Stimulated activated CD8-positive, alpha-beta memory T cell treated with anti-CD3 and anti-CD28 coated beads, Interleukin-7, amount 100 ng/mL, for 48 hours (primary cell): Measurements from ENCODE around the gene ARL13B.
"Not testable (repeated sequence)": the region's sequence is repeated elsewhere in the genome, so short reads cannot be mapped to it uniquely, and the experiment has no call there.

Source experiments
- DNase-seq, 2 donors: peaks; one replicate each; pipeline ENCODE4 v3.0.0-alpha.2; 2020; ENCODE audit warnings: low read depth in 1 of 2; ENCODE audit errors: extremely low read depth in 1 of 2

The ARL13B gene

DNA sequence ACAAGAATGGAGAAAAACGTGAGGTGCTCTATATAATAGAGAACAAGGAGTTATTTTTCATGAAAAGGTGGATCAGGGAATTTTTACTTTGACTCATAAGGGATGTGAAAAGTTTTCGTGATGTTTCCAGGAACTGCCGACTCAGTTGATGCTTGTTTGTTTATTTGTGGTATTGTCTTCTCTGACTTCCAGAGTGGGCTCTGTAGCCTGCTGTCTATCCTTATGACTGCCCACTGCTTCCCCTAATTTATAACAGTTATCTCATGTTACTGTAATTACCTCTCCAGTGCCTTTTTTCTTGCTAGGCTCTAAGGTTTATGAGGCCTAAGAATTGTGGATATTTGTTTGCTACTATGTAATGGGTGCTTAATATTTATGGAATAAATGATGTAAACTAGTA, 12.3 kb downstream of the ARL13B start:
- DNase-seq = no peak

DNA sequence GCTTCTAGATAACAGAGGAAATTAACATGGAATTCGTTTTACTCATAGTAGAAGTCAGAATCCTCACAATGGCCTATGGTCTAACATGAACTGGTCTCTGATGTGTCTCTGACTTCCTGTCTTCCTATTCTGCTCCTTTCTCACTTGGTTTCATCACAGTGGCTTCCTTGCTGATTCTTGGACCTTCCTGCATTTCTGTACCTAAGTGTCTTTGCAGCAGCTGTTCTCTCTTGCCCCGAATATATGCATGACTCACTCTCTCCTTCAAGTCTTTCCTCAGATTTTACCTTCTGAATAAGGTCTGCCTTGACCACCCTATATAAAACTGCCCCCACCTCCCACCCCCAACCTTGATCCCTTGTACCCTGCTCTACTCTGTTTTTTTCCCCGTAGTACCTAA, 14.1 kb downstream of the ARL13B start:
- DNase-seq = no peak

DNA sequence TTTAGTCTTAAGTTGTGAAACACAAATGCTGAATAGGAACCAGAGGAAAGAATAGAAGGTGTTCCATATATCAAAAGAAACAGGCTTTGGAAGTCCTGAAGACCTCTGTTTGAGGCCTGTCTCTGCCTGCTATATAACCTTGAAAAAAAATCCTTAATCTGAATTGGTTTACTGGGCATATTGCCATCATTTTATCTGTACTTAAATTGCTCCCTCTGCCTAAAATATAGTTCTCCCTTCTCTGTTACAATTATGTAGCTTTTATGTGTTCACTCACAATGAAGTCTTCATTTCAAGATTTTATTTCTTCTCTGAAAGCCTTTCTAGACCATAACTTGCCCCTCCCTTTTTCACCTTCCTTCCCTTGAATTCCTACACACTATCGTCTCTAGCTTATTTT, 21.2 kb downstream of the ARL13B start:
- no peak for DNase-seq

DNA sequence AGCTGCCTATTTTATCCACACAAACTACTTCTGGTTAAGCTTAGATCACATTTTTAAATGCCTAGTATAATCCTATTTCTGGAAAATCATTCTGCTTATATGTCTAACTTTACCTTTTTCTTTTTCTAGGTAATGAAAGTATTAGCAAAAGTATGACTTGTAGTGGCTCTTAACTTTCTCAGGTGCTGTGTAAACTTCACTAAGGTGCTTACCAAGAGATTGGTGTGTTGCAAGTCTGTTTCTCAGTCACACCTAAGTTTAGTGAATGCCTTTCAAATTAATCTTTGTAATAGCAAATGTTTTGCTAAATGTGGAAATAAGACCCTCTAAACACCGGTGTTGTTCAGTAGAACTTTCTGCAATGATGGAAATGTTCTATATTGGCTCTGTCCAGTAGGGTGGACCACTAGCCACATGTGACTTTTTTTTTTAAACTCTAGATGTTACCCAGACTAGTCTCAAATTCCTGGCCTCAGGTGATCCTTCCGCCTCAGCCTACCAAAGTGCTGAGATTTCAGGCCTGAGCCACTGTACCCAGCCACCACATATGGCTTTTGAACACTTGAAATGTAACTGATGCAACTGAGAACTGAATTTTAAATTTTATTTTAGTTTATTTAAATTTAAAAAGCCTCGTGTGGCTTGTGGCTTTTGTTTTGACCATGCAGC, 22.0 kb downstream of the ARL13B start:
- no peak for DNase-seq

DNA sequence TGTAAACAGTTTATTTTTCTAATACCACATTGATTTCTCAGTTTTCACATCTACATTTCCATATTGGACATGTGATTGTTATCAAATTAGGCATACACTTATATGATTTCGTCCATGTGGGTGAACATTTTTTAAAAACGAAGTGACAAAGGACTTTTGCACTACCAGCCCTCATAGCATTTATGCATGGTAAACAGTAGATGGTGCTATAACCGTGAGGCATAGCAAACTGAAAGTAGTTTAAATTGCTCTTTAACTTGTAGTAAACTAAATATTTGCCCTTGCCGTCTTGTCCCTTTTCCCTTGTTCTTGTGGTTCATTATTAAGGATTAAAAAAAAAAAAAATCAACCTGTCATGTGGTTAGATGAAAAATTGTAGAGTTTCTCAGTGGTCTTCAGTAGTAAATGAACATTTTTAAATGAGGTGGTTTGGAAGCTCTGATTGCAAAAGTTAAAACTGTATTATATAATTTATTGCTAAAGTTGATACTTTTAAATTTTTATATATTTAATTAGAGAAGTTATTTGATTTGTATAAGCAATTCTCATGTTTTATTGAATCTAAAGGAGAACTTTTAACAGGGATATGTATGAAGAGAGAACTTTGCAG, 24.5 kb downstream of the ARL13B start:
- DNase-seq = no peak

DNA sequence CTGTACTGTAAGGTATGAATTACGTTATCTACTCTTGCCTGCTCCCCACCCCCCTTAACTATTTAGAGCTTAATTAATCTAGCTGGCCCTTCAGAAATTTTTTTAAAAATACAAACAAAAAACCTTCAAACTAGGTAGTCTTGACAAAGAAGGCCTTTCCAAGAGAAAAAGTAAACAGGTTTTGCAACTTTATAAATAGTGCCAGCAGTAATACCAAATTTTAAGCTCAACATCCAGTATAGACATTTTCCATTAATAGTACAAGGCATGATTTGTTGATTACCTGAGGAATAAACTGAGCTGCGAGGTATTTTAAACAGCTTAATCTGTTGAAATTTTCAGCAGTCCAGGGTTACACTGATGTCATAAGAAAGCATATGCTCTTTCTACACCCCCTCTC, 28.3 kb downstream of the ARL13B start:
- no peak for DNase-seq

DNA sequence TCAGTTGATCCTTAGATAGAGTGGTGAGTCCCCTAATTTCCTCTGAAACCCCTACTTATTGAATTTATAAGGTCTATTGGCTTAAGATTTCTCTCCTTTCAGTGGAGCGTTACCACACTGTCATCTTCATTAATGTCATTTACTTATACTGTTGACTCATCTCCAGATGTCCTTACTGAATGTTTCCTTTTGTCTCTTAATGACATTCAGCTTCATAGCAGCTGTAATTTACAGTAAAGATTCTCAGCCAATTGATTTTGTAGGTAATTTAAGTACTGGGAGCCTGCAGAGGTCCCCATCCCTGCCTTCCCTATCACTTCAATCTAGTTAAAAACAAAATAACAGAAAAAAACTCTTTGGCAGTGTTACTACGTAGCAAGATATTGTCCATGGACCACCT, 29.7 kb downstream of the ARL13B start:
- DNase-seq = no peak

DNA sequence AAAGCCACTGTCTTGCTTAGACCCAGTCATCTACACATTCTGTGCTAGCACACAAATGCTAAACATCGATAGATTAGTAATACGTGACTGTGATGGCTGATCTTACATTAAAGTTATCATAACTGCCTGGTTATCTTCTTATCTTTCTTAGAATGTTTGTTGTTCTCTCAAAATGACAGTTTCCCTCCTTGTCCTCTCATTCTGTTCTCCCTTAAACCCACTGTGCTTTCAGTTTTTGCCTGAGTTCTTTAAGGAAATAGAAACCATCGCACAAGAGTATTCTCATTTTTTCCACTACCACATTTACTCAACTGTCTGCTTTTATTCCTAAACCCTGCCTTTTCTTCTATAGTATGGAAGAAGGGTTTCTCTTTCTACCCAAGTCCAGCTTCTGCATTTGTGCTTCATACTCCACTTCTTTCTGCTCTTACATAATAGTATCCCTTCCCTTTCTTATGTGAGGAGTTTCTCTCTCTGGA, 31.3 kb downstream of the ARL13B start:
- no peak for DNase-seq

DNA sequence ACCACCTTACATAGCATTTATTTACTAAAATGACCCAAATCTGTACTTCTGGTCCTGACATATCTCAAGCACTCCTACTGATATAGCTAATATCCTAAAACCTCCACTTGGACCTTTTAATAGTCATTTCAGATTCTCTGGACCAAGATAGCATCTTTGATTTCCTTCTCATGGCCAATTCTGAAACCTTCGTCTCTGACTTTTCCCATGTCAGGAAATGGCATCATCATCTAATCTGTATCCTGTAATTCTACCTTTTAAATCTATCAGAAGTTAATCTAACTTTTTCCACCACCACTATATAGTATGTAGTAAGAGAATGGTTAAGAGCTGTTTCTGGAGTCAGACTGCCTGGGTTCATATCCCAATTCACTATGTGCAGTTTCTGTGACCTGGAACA, 32.2 kb downstream of the ARL13B start:
- DNase-seq = no peak

DNA sequence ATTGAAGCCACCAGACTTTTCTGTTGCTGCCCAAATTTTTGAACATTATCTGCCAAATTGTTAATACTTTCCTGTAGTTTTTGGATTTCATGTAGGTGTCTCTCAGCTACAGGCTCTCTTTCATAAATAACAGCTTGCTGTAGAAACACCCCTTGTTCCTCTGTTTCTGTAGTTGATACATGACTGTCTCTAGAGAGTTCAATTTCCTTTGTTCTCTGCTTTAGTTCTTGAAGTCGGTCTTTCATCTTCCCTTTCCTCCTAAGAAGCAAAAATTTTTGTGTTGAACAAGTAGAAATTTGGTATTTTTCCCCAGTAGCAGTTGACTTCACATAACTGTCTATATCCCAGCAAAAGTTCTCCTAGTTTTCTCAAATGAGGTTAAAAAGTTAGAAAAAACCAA, 35.1 kb downstream of the ARL13B start:
- no peak for DNase-seq

DNA sequence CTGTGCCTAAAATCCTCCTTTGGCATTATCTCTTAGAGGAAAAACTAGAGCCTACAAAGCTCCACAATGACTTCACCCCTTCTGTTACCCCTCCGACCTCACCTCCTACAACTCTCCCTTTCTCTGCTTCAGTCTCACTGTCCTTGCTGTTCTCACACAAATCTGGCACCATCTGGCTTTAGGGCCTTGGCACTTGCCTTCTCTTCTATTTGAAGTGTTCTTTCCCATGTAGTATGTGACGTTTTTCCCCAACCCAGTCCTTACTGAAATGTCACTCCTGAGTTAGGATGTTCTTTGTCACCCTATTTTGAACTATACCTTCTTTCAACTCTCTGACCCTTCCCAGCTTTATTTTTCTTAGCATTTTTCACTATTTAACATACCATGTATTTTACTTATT, 39.7 kb downstream of the ARL13B start:
- no peak for DNase-seq

DNA sequence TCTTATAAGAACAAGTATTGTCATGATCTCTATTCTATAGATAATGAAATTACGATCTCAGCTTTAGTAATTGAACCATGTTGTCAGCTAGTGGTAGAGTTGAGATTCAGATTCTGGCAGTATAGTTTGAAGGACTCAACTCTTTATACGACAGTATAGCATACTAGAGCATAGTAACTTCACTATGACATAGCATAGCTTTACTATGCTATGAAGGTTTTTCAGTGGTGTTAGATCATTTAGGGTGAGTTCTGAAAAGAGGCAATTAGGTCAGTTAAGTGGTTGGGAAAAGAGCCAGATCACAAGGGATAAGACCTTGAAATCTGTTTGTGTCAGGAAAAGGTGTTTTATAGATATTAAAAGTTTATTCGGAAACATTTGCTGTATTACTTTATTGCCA, 40.3 kb downstream of the ARL13B start:
- DNase-seq = no peak

DNA sequence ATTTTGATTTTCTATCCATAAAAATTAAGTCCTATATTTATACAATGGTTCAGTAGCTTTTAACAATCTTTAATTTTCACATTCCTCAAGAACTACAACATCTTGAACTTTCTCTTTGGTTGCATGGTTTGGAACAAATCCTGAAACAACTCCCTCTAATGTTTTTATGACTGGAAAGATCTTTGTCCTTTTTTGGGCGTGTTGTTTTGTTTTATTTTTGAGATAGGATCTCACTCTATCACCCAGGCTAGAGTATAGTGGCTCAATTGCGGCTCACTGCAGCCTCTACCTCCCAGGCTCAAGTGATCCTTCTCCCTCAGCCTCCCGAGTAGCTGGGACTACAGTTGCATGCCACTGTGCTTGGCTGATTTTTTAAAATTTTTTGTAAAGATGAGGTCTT, 44.4 kb downstream of the ARL13B start:
- no peak for DNase-seq

DNA sequence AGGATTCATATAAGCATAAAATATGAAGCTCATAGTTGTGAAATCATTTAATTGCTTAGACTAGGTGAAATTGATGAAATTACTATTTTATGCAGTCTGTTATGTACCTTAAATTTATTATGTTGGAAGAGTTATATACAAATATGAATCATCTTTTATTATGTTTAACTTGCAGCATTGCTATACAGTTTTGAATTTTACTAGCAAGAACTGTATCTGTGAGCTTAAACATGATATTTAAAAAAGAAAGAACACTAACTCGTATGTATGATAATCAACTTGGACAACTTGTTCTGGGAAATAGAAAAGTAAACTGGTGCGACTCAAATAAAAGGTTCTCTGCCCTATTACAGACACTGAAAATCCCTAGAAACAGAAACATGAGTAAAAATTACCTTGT, 46.7 kb downstream of the ARL13B start:
- no peak for DNase-seq

DNA sequence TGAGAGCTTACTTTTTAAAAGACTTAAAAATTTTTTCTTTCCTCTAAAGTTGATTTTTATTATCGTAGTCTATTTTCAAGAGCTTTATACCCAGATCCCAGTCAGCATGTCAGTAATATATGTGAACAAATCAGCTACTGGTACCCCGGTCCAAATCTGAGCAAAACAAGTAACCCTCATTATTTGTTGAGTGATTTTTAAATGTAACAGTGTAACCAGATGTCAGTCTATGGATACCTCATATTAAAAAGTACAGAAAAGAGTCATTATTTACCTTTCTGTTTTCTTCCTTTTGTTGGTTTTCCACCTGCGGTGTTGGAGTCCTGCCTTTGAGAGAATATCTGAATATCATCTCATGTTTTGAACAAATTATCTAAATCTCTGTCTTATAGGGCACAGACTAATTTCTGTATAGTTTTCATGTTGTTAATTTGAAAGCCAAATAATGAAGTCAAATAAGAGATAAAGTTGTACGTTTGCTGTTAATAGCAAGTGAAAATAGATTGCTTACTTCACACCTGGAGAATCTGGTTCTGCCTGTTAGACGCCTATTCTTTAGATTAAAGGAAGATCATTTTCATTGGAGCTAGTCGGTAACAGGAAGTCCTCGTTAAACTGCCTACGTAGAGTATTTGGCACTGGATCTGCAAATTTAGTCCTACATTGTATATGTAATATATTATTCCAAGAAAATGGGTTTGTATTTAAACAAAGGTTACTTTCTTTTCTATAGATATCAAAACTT, 48.3 kb downstream of the ARL13B start, which contains the start of gene STX19:
TSS of gene STX19 (minus strand) at position 505 of the 745 bp plus-strand sequence. CDS start 13,328 bp downstream, outside the sequence.
- no peak for DNase-seq

DNA sequence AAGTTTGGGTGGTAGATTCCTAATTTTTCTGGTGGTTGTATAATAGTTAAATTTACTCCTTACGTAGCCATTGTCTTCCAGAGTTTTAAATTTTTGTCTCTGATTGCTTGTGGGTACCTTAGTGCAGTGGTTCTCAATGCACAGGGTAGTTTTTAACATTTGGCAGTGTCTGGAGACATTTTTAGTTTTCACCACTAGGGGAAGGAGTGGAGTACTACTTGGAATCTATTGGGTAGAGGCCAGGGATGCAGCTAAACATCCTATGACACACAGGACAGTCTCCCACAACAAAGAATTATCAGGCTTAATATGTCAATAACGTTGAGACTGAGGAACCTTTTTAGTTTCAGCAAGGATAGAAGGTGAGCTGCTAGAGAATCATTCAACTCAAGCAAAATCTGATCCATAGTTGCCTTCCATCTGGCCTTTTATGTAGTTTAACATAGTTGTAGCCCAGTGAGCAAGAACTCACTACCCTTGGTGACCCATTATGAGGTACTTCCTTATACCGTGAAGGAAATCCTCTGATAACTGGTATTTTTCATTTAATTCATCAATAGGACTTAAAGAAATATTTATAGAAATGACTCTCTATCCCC, 57.1 kb downstream of the ARL13B start:
- DNase-seq = no peak

DNA sequence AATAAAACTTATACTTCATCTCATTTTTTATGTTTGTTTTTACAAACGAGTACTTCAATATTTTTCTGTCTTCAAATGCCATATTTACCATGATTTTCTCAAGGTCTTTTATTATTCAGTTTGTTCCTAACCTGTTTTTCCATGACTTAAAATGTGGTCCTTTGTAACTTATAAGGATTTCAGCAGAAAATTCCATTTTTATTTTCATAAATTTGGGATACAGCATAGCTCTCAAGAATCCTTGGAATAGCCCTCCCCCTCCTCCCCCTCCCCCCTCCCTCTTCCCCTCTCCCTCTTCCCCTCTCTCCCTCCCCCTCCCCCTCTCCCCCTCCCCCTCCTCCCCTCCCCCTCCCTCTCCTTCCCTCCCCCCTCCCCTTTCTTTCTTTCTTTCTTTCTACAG, 63.3 kb downstream of the ARL13B start:
- DNase-seq = no peak

DNA sequence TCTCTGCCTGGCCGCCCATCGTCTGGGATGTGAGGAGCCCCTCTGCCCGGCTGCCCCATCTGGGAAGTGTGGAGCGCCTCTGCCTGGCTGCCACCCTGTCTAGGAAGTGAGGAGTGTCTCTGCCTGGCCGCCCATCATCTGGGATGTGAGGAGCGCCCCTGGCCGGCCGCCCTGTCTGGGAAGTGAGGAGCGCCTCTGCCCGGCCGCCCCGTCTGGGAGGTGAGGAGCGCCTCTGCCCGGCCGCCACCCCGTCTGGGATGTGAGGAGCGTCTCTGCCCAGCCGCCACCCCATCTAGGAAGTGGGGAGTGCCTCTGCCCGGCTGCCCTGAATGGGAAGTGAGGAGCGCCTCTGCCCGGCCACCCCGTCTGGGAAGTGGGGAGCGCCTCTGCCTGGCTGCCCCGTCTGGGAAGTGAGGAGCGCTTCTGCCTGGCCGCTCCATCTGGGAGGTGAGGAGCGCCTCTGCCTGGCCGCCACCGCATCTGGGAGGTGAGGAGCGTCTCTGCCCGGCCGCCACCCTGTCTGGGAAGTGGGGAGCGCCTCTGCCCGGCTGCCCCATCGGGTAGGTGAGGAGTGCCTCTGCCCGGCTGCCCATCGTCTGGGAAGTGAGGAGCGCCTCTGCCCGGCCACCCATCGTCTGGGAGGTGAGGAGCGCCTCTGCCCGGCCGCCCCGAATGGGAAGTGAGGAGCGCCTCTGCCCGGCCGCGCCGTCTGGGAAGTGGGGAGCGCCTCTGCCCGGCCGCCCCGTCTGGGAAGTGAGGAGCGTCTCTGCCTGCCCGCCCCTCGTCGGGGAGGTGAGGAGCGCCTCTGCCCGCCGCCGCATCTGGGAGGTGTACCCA, 64.4 kb downstream of the ARL13B start:
- not testable (repeated sequence) for DNase-seq

DNA sequence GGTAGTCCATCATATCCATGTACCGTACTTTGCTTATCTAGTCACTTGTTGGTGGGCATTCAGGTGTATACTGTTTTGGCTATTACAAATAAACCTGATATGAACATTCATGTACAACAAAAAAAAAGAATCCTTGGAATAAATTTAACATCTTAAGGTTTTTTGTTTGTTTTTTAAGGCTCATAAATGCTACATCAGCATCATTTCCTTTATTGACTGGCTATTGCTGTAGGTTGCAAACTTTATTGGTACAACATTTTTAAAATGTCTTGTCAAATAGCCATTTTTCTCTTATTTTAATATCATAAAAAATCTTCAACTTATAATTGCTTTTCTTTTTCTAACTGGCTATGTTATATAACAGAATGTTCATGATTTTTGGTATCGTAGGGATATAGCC, 66.6 kb downstream of the ARL13B start:
- no peak for DNase-seq

DNA sequence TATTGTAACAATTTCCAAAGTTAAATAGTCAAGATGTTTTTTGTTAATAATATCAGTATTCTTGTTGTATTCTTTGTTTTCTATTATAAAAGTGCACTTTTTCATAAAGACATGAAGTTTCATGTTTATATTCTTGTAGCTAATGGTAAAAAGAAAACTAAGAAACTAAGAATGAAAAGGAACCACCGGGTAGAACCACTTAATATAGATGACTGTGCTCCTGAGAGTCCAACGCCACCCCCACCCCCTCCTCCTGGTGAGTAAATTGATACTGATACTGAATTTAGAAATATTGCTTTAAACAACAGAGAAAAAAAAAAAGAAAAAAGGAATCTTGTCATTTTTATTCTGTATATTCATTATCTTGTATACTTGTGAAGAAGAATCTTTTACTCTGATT, 69.3 kb downstream of the ARL13B start:
- no peak for DNase-seq

DNA sequence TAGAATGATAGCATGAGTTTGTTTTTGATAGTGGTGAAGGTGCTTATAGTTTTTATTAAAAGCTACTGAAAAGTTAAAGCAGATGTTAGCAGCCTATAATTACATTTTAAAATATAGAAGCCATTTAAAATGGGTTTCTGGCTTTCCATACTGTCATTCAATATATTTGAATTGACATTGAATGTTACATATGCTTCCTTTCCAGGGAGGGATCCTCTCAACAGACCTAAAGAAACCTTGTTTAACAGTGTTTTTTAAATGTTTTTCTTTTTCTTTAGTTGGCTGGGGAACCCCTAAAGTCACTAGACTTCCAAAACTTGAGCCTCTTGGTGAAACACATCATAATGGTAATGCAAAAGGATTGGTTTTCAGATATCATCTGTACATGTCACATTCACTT, 70.6 kb downstream of the ARL13B start:
- no peak for DNase-seq
